ENCODE data around the gene FAM83C.

FAM83C gene

GRCh38 chr20:35297155-35297554 is 4.9 kb upstream of the FAM83C start:
- no peak for TF ChIP-seq ZFX (IDR thresholded peaks at IDR 0.05; ENCODE audit: borderline replicate concordance)
- TF ChIP-seq CTCF (IDR thresholded peaks at IDR 0.05): no peak
- H3K27ac ChIP-seq: no peak overlapping the region

DNA sequence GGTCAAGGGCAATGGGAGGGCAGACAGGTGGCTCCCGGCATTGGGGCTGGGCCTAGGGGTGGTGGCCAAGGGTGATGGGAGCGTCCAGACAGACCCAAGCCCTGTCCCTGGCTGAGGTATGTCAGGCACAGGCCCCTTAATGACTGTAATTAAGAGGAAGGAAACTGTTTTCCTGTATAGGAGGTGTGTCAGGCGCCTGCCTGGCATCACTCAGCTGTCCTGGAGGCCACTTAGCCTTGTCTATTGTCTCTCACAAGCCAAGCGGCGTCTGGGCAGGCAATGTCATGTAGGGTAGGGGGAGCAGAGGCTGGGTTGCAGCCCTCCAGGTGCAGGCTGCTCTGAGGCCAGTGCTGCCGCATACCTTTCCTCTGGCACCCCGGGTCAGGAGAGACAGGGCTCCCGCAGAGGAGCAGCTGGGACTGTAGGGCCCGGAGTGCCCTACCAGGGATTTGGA is 3.9 kb upstream of the FAM83C start:
- TF ChIP-seq CTCF (IDR thresholded peaks at IDR 0.05): no peak
- TF ChIP-seq ZFX (IDR thresholded peaks at IDR 0.05; ENCODE audit: borderline replicate concordance): no peak
- no peak overlapping the region for H3K27ac ChIP-seq

GRCh38 chr20:35295674-35296073 is 3.4 kb upstream of the FAM83C start:
- no peak overlapping the region for H3K27ac ChIP-seq
- TF ChIP-seq CTCF (IDR thresholded peaks at IDR 0.05) (no peak), ZFX (IDR thresholded peaks at IDR 0.05; ENCODE audit: borderline replicate concordance) (no peak)

GRCh38 chr20:35295058-35295457 is 2.8 kb upstream of the FAM83C start:
- TF ChIP-seq ZFX (IDR thresholded peaks at IDR 0.05; ENCODE audit: borderline replicate concordance) (no peak), CTCF (IDR thresholded peaks at IDR 0.05) (no peak)
- no peak overlapping the region for H3K27ac ChIP-seq

GRCh38 chr20:35294293-35294685 is 2.1 kb upstream of the FAM83C start:
- TF ChIP-seq CTCF (IDR thresholded peaks at IDR 0.05): no peak
- TF ChIP-seq ZFX (IDR thresholded peaks at IDR 0.05; ENCODE audit: borderline replicate concordance): no peak
- no peak overlapping the region for H3K27ac ChIP-seq

- no peak overlapping the region for H3K27ac ChIP-seq
- TF ChIP-seq CTCF (IDR thresholded peaks at IDR 0.05) (no peak), ZFX (IDR thresholded peaks at IDR 0.05; ENCODE audit: borderline replicate concordance) (no peak)
Observed at GRCh38 chr20:35293303-35294292, 1.4 kb upstream of the FAM83C start.
